Tibial artery (tissue), 4 donors: ENCODE measurements around the gene CPLX3.
A peak's percentile ranks its signal among the peaks of the same experiment; 100 is the strongest.

Experiments
- DNase-seq, 2 donors: peaks; one replicate each; pipeline ENCODE4 v3.0.0-alpha.2; 2019
- H3K27ac ChIP-seq, 2 donors: fragments of 200-600 bp; sonication (generic) in 1 of 2; 1 replicate in 1 of 2; 2 replicates in 1 of 2; pipeline ENCODE4 v1.5.1; 2018 to 2019; ENCODE audit warnings: mild to moderate bottlenecking in 1 of 2
- H3K27me3 ChIP-seq, 2 donors: fragments of 200-600 bp; sonication (generic) in 1 of 2; one replicate each; pipeline versions ENCODE4 v1.5.1 to v1.6.0; 2016 to 2019
- H3K36me3 ChIP-seq, 3 donors: fragments of 200-600 bp; sonication (generic) in 2 of 3; one replicate each; pipeline ENCODE4 v1.5.1; 2016 to 2019; ENCODE audit warnings: mild to moderate bottlenecking in 2 of 3
- H3K4me1 ChIP-seq, 4 donors: fragments of 200-600 bp; sonication (generic) in 2 of 4; 1 replicate in 3 of 4; 2 replicates in 1 of 4; pipeline ENCODE4 v1.5.1; 2016 to 2019
- H3K4me3 ChIP-seq, 2 donors: fragments of 200-600 bp; sonication (generic) in 1 of 2; 1 replicate in 1 of 2; 2 replicates in 1 of 2; pipeline ENCODE4 v1.5.1; 2018 to 2019; ENCODE audit warnings: mild to moderate bottlenecking in 2 of 2
- H3K9me3 ChIP-seq, 3 donors: fragments of 200-600 bp; sonication (generic) in 1 of 3; one replicate each; pipeline ENCODE4 v1.5.1; 2016 to 2019
- intact Hi-C: fragments of 100-400 bp; cut with DNase I; formaldehyde crosslinking; loops from one replicate; pipeline ENCODE4 v1.15.0; 2023; ENCODE audit warnings: low total_unique reads
- TF ChIP-seq, protein P1 (sequence below), 2 experiments: fragments of 200-600 bp in 1 of 2; fragments of 450-650 bp in 1 of 2; IDR thresholded peaks; one replicate each; pipeline ENCODE4 v1.5.1; 2017 to 2019; ENCODE audit warnings: antibody characterized with exemption in 2 of 2, mild to moderate bottlenecking in 1 of 2, moderate library complexity in 1 of 2

Gene CPLX3

DNA sequence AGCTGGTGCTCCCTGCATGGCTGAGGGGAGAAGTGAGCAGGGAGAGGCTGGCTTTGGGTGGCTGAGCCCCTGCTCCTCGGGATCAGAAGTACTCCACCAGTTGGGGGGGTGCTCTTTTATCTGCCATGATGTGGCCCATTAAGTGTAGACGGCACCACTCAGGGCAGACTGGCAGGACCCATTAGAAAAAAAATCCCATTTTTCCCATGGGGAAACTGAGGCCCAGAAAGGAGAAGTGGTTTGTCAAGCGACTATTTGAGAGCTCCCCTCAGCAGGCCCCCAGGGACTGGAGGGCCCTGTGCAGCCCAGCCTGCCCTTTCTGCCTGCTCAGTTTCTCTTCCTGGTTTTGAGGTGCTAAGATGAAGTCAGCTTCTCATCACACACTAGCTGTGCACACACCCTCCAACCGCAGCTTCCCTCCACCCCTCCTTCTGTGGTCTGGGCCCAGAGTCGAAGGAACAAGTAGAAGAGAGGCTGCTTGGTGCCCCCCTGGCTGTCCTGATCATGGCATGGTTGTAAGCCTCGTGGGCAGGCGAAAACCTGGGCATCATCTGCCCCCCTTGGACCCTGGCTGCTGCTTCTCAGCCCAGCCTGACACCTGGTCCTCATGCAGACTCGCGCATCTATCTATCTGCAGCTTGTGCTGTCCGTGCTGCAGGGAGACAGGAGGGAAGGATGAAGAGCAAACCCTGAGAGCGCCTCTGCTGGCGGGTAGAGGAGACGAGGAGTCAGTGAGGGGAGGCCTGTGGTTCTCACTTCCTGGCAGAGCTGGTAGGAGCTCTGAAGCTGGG is 39.0 kb upstream of the CPLX3 start:
- H3K4me3 ChIP-seq: no peak overlapping the region
- TF ChIP-seq, protein P1, sequence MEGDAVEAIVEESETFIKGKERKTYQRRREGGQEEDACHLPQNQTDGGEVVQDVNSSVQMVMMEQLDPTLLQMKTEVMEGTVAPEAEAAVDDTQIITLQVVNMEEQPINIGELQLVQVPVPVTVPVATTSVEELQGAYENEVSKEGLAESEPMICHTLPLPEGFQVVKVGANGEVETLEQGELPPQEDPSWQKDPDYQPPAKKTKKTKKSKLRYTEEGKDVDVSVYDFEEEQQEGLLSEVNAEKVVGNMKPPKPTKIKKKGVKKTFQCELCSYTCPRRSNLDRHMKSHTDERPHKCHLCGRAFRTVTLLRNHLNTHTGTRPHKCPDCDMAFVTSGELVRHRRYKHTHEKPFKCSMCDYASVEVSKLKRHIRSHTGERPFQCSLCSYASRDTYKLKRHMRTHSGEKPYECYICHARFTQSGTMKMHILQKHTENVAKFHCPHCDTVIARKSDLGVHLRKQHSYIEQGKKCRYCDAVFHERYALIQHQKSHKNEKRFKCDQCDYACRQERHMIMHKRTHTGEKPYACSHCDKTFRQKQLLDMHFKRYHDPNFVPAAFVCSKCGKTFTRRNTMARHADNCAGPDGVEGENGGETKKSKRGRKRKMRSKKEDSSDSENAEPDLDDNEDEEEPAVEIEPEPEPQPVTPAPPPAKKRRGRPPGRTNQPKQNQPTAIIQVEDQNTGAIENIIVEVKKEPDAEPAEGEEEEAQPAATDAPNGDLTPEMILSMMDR (IDR thresholded peaks at IDR 0.05): peak; percentile 12 to 18
- H3K27me3 ChIP-seq: no peaks in the 10 kb centered on the region
- H3K36me3 ChIP-seq: no peaks in the 10 kb centered on the region
- peak overlapping the region in 1 of 2 donors; percentile 41 for H3K27ac ChIP-seq
- H3K4me1 ChIP-seq: peaks cover 4 to 90% (median 75%) of the 10 kb centered on the region in 4 donors
- intact Hi-C loops: loop anchor here (10.0 kb wide), 1 partner anchor 417 kb away; the partner anchor contains the start of gene C15orf39
- no peaks in the 10 kb centered on the region for H3K9me3 ChIP-seq
- DNase-seq: peak; percentile 73 to 83

DNA sequence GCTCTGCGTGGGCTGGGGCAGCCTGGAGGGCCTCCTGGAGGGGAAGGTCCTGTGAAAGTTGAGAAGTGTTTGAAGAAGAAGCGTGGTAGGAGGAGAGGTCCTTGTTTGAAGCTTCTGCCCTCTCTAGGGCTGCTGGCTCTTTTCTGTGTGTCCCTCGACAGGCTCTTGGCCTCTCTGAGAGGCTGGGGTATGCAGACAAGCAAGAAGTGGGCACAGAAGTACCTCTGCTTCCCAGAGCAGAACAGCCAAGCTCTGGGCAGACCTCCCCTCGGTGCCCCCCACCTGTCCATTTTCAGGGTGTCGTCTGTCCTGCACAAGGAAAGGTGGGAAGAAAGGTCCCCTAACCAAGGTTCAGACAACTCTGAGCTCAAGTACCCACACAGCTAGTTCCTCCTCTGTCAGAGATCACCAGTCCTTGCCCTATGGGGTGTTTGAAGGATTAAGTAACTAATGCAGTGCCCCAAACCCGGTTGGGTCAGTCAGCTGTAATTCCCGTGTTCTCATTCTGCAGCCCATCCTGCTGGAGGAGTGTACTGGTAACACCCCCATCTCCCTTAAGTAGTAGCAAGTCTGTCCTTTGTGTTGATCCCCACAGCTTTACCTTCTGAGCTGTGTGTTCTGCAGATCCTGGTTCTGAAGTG is 38.3 kb upstream of the CPLX3 start:
- no peak for DNase-seq
- no peaks in the 10 kb centered on the region for H3K36me3 ChIP-seq
- TF ChIP-seq, protein P1 (IDR thresholded peaks at IDR 0.05): no peak
- intact Hi-C loops: loop anchor here (10.0 kb wide), 1 partner anchor 417 kb away; the partner anchor contains the start of gene C15orf39
- no peak overlapping the region for H3K27ac ChIP-seq
- no peak overlapping the region for H3K4me3 ChIP-seq
- H3K27me3 ChIP-seq: no peaks in the 10 kb centered on the region
- H3K9me3 ChIP-seq: no peaks in the 10 kb centered on the region
- peaks cover 4 to 85% (median 72%) of the 10 kb centered on the region in 4 donors for H3K4me1 ChIP-seq

DNA sequence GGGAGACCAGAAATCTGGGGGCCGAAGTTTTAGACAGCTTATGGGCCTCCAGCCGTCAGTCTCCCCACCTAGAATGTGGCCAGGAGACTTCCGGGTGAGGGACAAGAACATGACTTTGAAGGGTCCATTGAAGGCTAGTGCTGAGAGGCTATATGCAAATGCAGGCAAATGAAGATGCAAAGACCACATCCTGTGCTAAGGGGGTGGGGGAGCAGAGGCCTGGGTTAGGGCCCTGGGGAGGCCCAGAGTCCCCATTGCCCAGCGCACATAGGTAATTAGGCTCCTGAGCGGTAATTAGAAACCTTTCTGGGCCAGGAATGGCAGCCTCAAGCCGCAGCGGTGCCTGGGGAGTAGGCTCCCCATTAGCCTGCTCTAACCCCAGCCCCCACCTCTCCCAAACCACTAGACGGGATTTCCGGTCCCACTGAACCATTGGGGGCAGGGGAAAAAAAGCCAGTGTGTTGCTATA is 37.7 kb upstream of the CPLX3 start:
- Histone ChIP-seq H3K4me1 (peaks cover 4 to 82% (median 66%) of the 10 kb centered on the region in 4 donors), H3K9me3 (no peaks in the 10 kb centered on the region), H3K27me3 (no peaks in the 10 kb centered on the region), H3K27ac (peak overlapping the region; percentile 45 to 61), H3K4me3 (no peak overlapping the region), H3K36me3 (no peaks in the 10 kb centered on the region)
- no peak for DNase-seq
- TF ChIP-seq, protein P1 (IDR thresholded peaks at IDR 0.05): no peak
- intact Hi-C loops: loop anchor here (10.0 kb wide), 1 partner anchor 416 kb away; the partner anchor contains the start of gene C15orf39

DNA sequence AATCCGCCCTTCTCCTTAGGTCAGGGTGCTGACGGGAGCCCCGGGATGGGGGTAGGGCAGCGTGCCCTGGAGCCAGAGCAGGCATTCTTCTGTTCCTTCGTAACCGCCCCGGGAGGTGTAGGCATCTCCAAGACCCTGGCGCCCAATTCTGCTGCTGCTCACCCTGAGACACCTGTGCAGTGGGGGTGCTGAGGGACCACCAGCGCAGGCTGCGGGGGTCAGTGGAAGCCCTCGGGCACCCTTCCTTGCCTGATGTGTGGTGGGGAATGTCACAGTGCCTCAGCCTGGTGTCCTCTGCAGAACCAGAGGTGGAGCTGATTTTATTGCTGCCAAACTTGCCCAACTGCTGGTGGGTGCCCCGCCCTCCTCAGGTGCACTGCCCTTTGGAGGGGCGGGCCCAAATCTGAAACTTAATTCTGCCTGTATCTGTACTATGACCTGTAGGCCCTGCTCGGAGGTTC is 37.2 kb upstream of the CPLX3 start:
- Histone ChIP-seq H3K27me3 (no peaks in the 10 kb centered on the region), H3K27ac (peak overlapping the region; percentile 45 to 61), H3K4me1 (peaks cover 4 to 77% (median 61%) of the 10 kb centered on the region in 4 donors), H3K4me3 (no peak overlapping the region), H3K9me3 (no peaks in the 10 kb centered on the region), H3K36me3 (no peaks in the 10 kb centered on the region)
- intact Hi-C loops: loop anchor here (10.0 kb wide), 1 partner anchor 416 kb away; the partner anchor contains the start of gene C15orf39
- no peak for DNase-seq
- TF ChIP-seq, protein P1 (IDR thresholded peaks at IDR 0.05): no peak

DNA sequence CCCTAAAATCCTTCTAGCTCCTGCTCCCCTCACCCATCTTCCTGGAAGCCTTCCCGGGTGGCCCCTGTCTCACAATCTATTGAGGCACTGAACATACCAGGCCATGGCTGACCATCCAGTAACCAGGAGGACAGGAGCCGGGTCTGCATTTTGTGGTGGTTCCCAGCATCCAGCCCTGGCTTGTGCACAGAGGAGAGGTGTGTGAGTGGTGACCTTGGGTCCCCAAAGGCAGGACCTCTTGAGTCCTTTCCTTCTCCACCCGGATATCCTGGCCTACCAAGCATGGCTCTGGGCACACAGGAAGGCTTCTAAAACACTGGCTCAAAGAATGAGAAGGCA is 36.7 kb upstream of the CPLX3 start:
- TF ChIP-seq, protein P1 (IDR thresholded peaks at IDR 0.05): no peak
- DNase-seq: no peak
- peak overlapping the region; percentile 45 to 61 for H3K27ac ChIP-seq
- no peaks in the 10 kb centered on the region for H3K36me3 ChIP-seq
- intact Hi-C loops: loop anchor here (10.0 kb wide), 1 partner anchor 415 kb away; the partner anchor contains the start of gene C15orf39
- peak overlapping the region in 1 of 2 donors; percentile 0 for H3K4me3 ChIP-seq
- no peaks in the 10 kb centered on the region for H3K27me3 ChIP-seq
- peaks cover 4 to 72% (median 58%) of the 10 kb centered on the region in 4 donors for H3K4me1 ChIP-seq
- H3K9me3 ChIP-seq: no peaks in the 10 kb centered on the region
